ENCODE measurements around the gene APOA4. TPM values are rescaled to one million over a fixed set of nuclear protein-coding genes. Genes with fewer than 3 reads are reported as not detected.
A peak's percentile ranks its signal among the peaks of the same experiment; 100 is the strongest.

APOA4 gene
- total and polyA plus RNA-seq, 2 of the 13 experiments (the other 11 are each of a cell fraction or from before 2014, with no cell fraction given), result 3.8 to 7.2 TPM

DNA sequence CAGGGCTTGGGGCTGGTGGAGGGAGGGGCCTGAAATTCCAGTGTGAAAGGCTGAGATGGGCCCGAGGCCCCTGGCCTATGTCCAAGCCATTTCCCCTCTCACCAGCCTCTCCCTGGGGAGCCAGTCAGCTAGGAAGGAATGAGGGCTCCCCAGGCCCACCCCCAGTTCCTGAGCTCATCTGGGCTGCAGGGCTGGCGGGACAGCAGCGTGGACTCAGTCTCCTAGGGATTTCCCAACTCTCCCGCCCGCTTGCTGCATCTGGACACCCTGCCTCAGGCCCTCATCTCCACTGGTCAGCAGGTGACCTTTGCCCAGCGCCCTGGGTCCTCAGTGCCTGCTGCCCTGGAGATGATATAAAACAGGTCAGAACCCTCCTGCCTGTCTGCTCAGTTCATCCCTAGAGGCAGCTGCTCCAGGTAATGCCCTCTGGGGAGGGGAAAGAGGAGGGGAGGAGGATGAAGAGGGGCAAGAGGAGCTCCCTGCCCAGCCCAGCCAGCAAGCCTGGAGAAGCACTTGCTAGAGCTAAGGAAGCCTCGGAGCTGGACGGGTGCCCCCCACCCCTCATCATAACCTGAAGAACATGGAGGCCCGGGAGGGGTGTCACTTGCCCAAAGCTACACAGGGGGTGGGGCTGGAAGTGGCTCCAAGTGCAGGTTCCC is 6.5 kb upstream of the APOA4 start, which contains the start of gene APOC3 (continued):
- TF ChIP-seq ZFP36L1 (CRISPR knock-in tag; IDR thresholded peaks at IDR 0.05) (no peak), ZNF7 (CRISPR knock-in tag; IDR thresholded peaks at IDR 0.05) (no peak), MAF1 (CRISPR knock-in tag; IDR thresholded peaks at IDR 0.05; ENCODE audit: borderline replicate concordance) (no peak; the same call in 1 of the 2 replicates), LCORL (IDR thresholded peaks at IDR 0.05) (no peak), LCORL (CRISPR knock-in tag; IDR thresholded peaks at IDR 0.05) (peak; percentile 85), BHLHE40 (IDR thresholded peaks at IDR 0.05; ENCODE audit: low read length) (no peak), GABPA (IDR thresholded peaks at IDR 0.05; ENCODE audit: low read depth, low read length) (no peak), GABPA (CRISPR knock-in tag; IDR thresholded peaks at IDR 0.05; ENCODE audit: low read depth) (no peak), ZNF772 (CRISPR knock-in tag; IDR thresholded peaks at IDR 0.05) (no peak; the same call in 1 of the 2 replicates), POLR2G (IDR thresholded peaks at IDR 0.05; ENCODE audit: low read depth, low read length) (peak; percentile 91), GLI4 (CRISPR knock-in tag; IDR thresholded peaks at IDR 0.05; ENCODE audit: borderline replicate concordance) (no peak), ZNF768 (CRISPR knock-in tag; IDR thresholded peaks at IDR 0.05) (no peak), REPIN1 (CRISPR knock-in tag; IDR thresholded peaks at IDR 0.05; ENCODE audit: borderline replicate concordance, low read depth) (peak; percentile 85; the same call in 1 of the 2 replicates), XRCC5 (optimal IDR thresholded peaks at IDR 0.05; ENCODE audit: low read length) (peak; percentile 59), ATM (IDR thresholded peaks at IDR 0.05; ENCODE audit: borderline replicate concordance) (no peak), ZNF616 (CRISPR knock-in tag; IDR thresholded peaks at IDR 0.05; ENCODE audit: low read depth) (no peak), RFXANK (CRISPR knock-in tag; IDR thresholded peaks at IDR 0.05) (no peak), ADNP (CRISPR knock-in tag; IDR thresholded peaks at IDR 0.05) (no peak), FOXK1 (CRISPR knock-in tag; IDR thresholded peaks at IDR 0.05; ENCODE audit: borderline replicate concordance, low read depth) (peak; percentile 64), ZNF225 (CRISPR knock-in tag; IDR thresholded peaks at IDR 0.05) (no peak), MAZ (IDR thresholded peaks at IDR 0.05; ENCODE audit: borderline replicate concordance, low read depth, low read length) (no peak; the same call in none of the 2 replicates), MAZ (CRISPR knock-in tag; IDR thresholded peaks at IDR 0.05; ENCODE audit: low read depth) (peak; percentile 57; the same call in 1 of the 2 replicates), KMT2B (CRISPR knock-in tag; IDR thresholded peaks at IDR 0.05) (peak; percentile 40; the same call in 1 of the 2 replicates), NKX3-1 (CRISPR knock-in tag; IDR thresholded peaks at IDR 0.05) (no peak), SETDB1 (CRISPR knock-in tag; IDR thresholded peaks at IDR 0.05; ENCODE audit: borderline replicate concordance) (no peak)
- TF ChIP-seq, protein P1, sequence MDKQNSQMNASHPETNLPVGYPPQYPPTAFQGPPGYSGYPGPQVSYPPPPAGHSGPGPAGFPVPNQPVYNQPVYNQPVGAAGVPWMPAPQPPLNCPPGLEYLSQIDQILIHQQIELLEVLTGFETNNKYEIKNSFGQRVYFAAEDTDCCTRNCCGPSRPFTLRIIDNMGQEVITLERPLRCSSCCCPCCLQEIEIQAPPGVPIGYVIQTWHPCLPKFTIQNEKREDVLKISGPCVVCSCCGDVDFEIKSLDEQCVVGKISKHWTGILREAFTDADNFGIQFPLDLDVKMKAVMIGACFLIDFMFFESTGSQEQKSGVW (CRISPR knock-in tag; IDR thresholded peaks at IDR 0.05; ENCODE audit: borderline replicate concordance), result no peak
- TF ChIP-seq, protein P2, sequence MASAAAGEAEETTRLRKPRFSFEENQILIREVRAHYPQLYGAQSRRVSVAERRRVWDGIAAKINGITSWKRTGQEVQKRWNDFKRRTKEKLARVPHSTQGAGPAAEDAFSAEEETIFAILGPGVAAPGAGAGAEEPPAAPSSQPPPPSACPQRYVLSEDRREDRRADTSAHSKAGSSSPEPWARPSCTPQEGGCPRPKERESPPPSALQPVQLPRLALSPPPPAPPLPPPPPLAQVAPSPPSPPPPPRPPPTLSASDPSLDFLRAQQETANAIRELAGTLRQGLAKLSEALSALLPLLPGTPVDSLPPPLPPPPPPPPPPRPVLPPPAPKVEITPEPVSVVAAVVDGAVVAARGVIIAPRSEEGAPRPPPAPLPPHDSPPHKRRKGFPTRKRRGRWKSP (CRISPR knock-in tag; IDR thresholded peaks at IDR 0.05), result peak; percentile 70; the same call in 1 of the 2 replicates
- TF ChIP-seq, protein P3, sequence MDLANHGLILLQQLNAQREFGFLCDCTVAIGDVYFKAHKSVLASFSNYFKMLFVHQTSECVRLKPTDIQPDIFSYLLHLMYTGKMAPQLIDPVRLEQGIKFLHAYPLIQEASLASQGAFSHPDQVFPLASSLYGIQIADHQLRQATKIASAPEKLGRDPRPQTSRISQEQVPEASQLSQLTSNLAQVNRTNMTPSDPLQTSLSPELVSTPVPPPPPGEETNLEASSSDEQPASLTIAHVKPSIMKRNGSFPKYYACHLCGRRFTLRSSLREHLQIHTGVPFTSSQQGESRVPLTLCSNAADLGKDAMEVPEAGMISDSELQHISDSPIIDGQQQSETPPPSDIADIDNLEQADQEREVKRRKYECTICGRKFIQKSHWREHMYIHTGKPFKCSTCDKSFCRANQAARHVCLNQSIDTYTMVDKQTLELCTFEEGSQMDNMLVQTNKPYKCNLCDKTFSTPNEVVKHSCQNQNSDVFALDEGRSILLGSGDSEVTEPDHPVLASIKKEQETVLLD (CRISPR knock-in tag; IDR thresholded peaks at IDR 0.05; ENCODE audit: low read depth), result no peak
- TF ChIP-seq, protein P4, sequence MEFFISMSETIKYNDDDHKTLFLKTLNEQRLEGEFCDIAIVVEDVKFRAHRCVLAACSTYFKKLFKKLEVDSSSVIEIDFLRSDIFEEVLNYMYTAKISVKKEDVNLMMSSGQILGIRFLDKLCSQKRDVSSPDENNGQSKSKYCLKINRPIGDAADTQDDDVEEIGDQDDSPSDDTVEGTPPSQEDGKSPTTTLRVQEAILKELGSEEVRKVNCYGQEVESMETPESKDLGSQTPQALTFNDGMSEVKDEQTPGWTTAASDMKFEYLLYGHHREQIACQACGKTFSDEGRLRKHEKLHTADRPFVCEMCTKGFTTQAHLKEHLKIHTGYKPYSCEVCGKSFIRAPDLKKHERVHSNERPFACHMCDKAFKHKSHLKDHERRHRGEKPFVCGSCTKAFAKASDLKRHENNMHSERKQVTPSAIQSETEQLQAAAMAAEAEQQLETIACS (CRISPR knock-in tag; IDR thresholded peaks at IDR 0.05), result no peak

All from HepG2 (cell line).